GM19455 (cell line): ENCODE results near the gene DDIT4.
A peak's percentile ranks its signal among the peaks of the same experiment; 100 is the strongest.
"Not testable (repeated sequence)": the region's sequence is repeated elsewhere in the genome, so short reads cannot be mapped to it uniquely, and the experiment has no call there.

Experiments used
- ATAC-seq: cut with Tn5 transposase; IDR thresholded peaks from one replicate; pipeline ENCODE4 v1.9.1; 2021; ENCODE audit not compliant: unreplicated experiment

The DDIT4 gene, protein sequence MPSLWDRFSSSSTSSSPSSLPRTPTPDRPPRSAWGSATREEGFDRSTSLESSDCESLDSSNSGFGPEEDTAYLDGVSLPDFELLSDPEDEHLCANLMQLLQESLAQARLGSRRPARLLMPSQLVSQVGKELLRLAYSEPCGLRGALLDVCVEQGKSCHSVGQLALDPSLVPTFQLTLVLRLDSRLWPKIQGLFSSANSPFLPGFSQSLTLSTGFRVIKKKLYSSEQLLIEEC

DNA sequence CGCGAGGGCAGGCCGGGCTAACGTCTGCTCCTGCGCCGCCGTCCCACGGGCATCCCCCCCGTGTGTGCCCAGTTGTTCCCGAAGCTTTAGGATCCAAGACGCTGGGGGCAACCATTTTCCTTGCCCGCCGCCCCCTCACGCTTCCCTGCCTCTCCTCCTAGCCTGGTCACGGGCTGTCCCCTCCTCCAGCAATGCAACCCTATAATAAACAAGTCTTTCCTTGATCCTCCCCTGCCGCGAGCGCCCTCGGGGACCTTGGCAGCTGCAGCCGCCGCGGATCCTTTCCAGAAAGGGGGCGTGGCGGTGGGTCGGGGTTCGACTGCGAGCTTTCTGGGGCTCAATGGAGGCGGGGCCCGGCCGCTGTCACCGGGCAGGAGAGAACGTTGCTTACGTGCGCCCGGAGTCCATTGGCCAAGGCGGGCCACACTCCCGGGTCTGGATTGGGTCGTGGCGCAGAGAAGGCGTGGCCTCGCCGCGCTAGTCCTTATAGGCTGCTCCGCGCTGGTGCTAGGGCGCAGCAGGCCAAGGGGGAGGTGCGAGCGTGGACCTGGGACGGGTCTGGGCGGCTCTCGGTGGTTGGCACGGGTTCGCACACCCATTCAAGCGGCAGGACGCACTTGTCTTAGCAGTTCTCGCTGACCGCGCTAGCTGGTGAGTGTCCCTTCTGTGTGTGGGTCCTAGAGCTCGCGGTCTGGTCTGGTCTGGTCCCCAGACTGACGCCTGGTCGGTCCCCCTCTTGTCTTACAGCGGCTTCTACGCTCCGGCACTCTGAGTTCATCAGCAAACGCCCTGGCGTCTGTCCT is at the start of gene DDIT4:
DDIT4 (plus strand) TSS at position 515 of the 803 bp plus-strand sequence. CDS start 293 bp downstream, outside the sequence.
- peak; percentile 82 for ATAC-seq

DNA sequence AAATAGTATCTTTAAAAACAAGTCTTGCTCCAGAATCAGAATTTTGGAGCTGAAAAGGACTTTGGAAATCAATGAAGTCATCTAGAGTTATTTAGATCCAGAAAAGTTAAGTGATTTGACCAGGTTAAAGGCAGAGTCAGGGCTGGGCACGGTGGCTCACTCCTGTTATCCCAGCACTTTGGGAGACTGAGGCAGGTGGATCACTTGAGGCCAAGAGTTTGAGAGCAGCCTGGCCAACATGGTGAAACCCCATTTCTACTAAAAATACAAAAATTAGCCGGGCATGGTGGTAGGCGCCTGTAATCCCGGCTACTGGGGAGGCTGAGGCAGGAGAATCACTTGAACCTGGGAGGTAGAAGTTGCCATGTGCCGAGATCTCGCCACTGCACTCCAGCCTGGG is 49.5 kb upstream of the DDIT4 start:
- ATAC-seq = not testable (repeated sequence)

DNA sequence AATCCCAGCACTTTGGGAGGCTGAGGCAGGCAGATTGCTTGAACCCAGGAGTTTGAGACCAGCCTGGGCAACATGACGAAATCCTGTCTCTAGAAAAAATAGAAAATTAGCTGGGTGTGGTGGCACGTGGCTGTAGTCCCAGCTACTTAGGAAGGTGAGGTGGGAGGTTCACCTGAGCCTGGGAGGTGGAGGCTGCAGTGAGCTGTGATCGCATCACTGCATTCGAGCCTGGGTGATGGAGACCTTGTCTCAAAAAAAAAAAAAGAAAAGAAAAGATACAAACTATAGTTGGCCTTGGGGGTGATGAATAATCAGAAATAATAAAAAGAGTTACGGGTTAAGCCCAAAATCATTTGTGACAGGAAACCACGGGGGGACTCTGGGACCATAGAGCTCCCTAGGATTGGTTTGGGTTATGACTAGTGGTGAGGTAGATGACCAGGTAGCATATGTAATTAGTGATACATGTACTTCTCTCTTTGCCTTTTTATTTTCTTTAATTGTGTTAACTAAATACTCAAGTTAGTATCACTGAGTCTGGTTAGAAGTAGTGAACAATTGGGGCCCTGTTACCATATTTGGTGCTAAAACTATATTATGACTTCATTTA is 47.2 kb upstream of the DDIT4 start:
- no peak for ATAC-seq

DNA sequence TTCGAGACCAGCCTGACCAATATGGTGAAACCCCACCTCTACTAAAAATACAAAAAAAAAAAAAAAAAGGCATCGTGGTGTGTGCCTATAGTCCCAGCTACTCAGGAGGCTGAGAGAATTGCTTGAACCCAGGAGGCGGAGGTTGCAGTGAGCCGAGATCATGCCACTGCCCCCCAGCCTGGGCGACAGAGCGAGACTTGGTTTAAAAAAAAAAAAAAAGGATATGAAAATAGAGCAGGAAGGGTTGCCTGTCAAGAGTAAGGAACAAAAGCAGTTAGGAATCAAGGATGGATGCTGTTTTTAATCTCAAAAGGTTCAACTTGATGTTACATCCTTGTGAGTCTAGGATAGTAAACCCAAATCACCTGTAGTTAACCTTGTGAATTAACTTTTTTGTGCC is 45.9 kb upstream of the DDIT4 start:
- ATAC-seq = no peak

DNA sequence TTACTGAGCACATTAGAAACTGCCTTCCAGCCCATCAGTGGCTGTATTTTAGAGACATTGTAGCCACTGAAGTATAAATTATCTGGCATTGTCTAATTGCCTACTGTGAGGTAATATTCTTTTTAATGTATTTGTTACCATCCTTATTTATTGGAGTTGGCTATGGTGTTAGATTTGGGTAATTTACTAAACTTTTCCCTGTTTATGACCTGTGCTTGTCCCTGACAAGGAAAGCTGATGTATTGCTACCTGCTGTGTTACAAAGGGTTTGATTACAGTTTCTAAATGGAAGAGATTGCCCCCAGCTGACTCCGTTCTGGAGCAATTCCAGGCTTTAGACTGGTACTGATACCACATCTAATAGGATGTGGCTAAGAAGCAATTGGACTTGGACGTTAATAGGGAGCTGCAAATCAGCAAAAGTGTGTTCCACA is 45.4 kb upstream of the DDIT4 start:
- ATAC-seq = no peak

DNA sequence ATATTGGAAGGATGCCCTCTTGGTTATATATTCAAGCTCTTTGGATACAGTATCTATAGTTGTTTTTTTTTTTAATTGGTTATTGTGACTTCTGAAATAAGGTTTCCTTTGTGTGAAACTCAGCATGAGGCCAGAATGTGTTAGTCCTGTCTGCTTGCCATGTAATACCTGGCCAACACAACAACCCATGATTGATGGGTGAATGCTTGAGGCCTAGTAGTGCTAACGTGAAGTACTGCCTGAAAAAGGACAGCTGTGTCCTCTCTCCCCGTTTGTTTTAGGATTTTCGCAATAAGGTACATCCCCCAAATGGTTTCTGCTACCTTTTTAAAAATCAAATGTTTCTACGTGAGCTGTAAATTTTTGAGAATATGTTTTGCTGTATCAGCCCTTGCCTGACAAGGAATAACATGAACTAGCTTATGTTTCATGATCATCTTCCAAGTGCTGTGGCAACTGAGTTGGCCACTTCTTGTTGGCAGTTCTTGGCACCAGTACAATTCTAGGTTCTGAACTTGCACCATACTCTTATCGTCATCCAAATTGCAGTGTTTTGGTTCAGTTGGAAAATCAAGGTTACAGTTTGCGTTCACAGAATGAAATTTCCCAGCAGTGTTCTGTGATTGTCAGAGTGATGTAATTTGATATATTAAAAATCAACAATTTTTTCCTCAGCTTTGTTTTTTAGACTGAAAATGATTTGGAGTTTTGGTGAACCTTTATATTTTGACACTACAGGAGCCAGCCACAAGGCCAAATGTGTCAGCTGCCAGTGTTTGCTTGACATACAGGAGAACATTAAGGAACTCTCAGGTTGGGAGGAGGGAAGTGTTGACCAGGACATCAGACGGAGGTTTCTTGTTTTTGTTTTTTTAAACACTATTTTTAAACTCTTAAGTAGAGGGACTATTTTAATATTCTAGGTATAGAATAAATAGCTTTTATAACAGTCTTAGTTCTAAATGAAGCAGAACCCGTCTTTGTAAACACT is 44.2 kb upstream of the DDIT4 start:
- ATAC-seq = no peak

DNA sequence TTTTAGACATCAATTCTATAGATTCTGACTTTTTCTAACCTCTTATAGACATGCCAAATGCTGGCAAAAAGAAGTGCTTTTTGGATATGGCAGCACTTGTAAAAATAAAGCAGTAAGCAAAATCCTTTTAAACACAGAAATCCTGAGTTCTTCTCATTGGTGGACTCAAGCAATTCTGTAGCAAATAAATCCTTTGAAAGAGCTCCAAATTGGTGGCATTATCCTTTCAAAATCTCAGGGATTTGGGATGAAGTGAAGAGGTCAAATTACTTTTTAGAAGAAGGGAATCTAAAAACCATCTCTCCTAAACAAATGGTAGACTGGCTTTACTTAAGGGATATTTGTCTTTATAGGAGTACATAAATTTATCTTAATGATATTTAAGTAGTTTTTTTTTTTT is 40.1 kb upstream of the DDIT4 start:
- ATAC-seq = no peak

DNA sequence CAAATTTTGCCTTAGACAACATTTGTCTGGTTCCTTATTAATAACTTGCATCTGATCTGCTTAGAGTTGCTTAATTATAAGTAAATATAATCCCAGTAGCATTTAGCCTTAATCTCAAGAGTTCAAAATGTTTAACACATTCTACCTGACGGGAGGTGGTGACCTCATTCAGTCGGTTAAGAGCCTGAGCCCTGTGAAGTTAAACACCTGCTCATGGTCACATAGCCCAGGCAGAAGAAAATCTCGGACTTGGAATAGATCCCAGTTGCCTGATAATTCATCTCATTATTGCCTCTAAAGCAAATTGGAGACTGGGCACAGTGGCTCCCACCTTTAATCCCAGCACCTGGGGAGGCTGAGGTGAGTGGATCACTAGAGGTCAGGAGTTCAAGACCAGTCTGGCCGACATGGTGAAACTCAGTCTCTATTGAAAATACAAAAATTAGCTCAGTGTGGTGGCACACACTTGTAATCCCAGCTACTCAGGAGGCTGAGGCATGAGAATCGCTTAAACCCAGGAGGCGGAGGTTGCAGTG is 39.1 kb upstream of the DDIT4 start:
- ATAC-seq = no peak

DNA sequence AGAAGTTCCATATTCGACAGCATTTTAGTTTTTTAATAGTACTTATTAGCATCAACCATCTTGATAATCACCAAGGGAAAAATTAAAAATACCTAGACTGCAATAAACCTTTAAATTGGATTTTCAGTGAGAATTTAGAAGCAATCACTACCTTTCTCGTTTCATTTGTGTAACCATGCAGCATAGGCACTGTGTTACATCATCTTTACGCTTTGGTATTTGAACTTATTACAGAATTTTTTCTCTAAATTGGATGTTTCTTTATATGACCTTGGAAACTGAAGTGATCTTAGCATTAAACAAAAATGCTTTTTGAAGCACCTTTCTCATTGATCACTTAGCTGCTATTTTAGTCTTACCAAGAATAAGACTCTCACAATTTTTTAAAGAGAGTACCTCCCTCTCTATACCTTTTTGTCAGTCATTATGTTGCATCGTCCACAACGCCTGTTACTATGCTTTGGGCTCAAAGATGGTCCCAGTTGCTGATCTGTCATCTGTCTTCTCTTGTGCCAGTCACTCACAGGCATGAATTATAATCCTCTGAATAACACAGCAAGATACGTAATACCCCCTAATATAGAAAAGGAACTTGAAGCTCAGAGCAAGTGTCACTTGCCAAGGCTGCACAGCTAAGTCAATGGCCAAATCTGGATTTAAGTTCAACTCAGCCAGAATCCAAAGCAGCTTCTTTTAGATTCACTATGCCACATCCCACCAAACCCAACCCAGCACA is 38.0 kb upstream of the DDIT4 start:
- ATAC-seq = no peak

DNA sequence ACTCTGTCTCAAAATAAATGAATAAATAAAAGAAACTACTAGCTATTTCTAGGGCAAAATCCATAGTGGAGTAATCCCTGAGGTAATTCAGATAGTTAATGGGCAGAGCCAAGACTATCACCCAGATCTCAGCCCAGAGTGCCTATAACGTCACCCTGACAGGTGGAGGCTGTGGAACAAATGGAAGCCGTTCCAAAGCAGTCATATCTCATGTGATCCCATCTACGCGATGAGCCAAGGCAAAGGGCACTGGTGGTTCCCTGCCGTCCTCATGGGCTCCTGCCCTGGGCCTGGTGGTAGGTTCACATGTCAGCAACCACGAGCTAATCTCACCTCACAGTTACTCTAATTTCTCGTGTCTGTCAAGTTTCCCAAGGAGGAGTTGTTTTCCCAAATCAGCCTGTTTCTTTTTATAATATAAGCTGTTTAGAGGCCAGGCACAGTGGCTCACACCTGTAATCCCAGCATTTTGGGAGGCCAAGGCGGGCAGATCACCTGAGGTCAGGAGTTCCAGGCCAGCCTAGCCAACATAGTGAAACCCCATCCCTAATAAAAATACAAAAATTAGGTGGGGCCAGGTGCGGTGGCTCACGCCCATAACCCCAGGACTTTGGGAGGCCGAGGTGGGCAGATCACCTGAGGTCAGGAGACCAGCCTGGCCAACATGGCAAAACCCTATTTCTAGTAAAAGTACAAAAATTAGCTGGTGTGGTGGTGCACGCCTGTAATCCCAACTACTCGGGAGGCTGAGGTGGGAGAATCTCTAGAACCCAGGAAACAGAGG is 35.1 kb upstream of the DDIT4 start:
- ATAC-seq = no peak

DNA sequence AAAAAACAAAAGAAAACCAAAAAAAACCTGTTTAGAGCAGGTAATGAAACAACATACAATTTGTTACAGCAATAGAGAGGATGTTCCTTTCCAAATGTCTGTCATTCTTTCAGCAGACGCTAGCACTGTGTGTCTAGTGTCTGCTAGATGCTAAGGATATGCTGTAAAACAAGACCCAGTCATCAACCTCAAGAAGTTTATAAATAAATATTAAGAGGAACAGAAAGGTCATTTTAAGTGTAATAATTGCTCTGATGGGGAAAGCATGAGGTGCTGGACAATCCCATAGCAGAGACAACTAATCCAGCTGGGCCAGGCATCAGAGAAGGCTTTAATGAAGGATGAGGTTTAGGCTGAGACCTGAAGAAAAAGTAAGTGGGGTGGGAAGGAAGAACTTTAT is 34.3 kb upstream of the DDIT4 start:
- no peak for ATAC-seq

DNA sequence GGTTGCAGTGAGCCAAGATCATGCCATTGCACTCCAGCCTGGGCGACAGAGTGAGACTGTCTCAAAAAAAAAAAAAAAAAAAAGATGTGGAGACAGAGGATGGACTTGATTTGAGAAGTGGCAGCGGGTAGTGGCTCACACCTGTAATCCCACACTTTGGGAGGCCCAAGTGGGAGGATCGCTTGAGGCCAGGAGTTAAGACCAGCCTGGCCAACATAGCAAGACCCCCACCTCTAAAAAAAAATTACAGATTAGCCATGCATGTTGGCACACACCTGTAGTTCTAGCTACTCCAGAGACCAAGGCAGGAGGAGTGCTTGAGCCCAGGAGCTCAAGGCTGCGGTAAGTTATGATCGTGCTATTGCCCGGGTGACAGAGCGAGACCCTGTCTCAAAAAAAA is 33.4 kb upstream of the DDIT4 start:
- ATAC-seq = no peak

DNA sequence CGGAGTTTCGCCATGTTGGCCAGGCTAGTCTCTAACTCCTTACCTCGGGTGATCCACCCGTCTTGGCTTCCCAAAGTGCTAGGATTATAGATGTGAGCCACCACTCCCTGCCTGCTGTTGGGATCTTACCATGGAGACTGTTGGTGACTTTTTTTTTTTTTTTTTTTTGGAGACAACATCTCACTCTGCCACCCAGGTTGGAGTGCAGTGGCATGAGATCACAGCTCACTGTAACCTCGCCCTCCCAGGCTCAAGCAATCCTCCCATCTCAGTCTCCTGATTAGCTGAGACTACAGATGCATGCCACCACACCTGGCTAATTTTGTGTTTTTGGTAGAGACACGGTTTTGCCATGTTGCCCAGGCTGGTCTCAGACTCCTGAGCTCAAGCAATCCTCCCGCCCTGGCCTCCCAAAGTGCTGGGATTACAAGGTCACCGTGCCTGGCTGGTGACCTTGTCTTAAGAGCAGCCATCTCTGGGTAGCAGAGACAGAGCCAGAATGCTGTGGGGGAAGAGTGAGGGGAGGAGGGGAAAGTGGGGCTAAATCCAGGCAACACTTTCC is 32.0 kb upstream of the DDIT4 start:
- ATAC-seq = no peak

DNA sequence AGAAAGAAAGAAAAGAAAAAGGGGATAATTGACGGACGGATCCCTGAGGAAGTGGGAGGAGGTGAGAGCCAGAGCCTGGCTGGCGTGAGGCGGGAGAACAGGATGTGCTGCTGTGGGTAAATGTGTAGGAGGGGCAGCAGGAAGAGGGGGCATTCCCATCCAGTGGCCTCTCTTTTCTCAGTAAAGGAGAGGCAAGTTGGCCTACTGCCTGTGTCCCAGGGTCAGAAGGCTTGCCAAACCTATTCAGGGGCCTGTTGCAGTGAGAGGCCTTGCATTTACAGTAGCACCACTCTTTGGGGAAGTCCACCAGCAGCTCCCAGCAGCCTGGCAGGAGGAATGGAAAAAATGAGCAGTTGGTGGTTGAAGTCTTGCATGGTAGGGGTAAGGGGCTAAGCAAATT is 31.0 kb upstream of the DDIT4 start:
- ATAC-seq = no peak

DNA sequence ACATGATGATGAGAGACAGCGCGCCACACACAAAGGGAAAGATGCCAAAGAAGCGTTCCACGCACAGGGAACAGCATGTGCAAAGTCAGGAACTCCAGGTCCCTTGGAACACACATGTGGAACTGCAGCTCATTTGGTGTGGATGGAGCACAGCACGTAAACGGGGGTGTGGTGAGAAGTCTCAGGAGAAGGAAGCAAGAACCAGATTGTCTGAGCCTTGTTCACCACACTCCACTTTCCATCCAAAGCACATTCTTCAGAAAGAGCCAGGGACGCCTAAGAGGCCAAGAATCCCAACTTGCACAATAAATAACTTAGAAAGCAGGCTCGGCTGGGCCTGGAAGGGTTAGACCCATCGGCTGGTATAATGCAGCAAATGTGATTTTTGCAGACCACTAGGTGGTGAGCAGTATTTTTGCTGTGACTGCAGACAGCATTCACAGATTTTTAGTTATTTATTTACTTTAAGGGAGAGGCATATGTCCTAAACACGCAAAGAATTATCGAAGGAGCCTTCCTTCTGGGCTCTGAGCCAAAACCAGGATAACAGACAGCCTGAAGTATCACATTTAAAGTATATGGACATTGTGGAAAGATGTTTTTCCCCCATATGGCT is 29.8 kb upstream of the DDIT4 start:
- no peak for ATAC-seq

DNA sequence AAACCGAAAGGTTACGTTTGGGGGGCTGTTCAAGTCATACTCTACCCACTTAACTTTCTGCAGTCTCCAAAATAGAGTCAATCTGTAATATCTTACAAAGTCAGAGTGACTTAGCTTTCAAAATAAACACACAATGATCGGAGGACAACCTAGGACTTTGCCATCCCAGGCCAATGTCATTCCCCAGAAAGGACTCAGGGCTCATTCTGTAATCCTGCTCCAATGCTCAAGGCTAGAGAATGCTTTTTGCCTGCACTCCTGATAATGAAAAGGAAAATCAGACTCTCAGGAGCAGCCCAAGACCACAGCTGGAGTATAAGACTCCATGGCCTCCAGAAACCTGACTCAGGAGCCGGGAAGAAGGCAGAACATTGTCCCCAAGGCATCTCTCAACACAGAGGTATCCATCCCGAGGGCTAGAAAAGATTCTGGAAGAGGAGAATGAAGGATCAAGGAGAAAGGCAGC is 29.1 kb upstream of the DDIT4 start:
- no peak for ATAC-seq

DNA sequence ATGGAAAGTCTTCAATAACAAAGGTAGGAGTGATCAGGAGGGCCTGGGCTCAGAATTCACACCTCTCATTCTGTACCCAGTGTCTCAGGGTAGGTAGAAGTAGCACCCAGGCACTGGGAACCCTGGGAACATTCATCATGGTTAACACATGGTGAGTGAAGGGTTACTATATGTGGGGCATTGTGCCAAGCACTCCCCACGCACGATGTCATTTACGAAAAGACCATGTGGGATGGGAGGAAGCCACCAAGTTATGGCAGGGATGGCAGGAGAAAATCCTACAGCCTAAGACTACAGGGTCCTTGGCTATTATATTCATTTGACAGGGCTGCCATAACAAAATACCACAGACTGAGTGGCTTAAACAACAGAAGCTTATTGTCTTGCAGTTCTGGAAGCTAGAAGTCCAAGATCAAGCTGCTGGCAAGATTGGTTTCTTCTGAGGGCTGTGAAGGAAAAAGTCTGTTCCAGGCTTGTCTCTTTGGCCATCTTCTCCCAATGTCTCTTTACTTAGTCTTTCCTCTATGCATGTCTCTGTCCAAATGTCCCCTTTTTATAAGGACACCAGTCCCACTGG is 27.7 kb upstream of the DDIT4 start:
- ATAC-seq = no peak
